Large intestine (tissue), 3 donors: ENCODE measurements around the gene NOD1. TPM values are rescaled to one million over a fixed set of nuclear protein-coding genes. Genes with fewer than 3 reads are reported as not detected.
A peak's percentile ranks its signal among the peaks of the same experiment; 100 is the strongest.

Experiments used
- DNase-seq, 2 donors: peaks; one replicate each; pipeline versions ENCODE4 v3.0.0 to v3.0.0-alpha.2; 2013
- H3K27ac ChIP-seq: one replicate; pipeline ENCODE4 v1.5.1; 2013; ENCODE audit warnings: low read length
- H3K27me3 ChIP-seq: 2 replicates; pipeline ENCODE4 v1.6.1; 2013; ENCODE audit warnings: low read length; ENCODE audit not compliant: control insufficient read depth, insufficient read depth
- H3K36me3 ChIP-seq: 2 replicates; pipeline ENCODE4 v1.6.1; 2013; ENCODE audit warnings: low read length; ENCODE audit not compliant: control insufficient read depth, insufficient read depth
- H3K4me1 ChIP-seq: one replicate; pipeline ENCODE4 v1.6.1; 2013; ENCODE audit warnings: low read length; ENCODE audit not compliant: control insufficient read depth, insufficient read depth
- H3K4me3 ChIP-seq: one replicate; pipeline ENCODE4 v1.5.1; 2013; ENCODE audit warnings: low read length
- H3K9me3 ChIP-seq: one replicate; pipeline ENCODE4 v1.6.1; 2013; ENCODE audit warnings: mild to moderate bottlenecking, low read depth, low read length, moderate library complexity; ENCODE audit not compliant: control insufficient read depth
- WGBS: methylation state at CpG from one replicate; pipeline ENCODE4 v1.1.5; 2013; ENCODE audit warnings: low lambda C conversion rate; ENCODE audit not compliant: insufficient coverage; 5-methylcytosine and 5-hydroxymethylcytosine counted together
- polyA plus RNA-seq: library from polyadenylated mRNA; unstranded; fragments of 120-200 nt; gene quantifications from one replicate; pipeline ENCODE4 v1.2.1, GENCODE V29; 2013

NOD1 gene
- polyA plus RNA-seq, 1 donor: 7.5 TPM

DNA sequence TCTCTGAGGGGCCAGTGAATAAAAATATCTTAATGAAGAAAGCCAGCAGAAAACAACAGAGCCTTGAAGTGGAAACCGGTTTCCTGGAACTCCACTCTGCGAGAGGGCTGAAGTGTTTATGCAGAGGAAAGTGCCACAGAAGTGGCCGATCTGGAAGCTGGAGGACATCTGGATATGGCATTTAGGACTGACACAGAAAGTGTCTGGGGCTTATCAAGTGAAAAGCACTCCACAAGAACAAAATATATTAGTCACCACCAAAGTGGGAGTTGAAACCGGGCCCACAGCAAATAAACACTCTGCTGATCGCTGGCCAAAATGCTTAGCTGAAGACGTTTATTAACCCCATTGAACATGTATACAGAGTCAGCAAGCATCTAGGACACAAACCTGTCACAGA lies 7.8 kb downstream of the NOD1 start:
- WGBS: 60% methylated on average over 1 of the region's 6 CpGs
- Histone ChIP-seq H3K9me3 (no peaks in the 10 kb centered on the region), H3K36me3 (no peaks in the 10 kb centered on the region), H3K27me3 (no peaks in the 10 kb centered on the region), H3K27ac (no peak overlapping the region), H3K4me3 (no peak overlapping the region), H3K4me1 (peaks cover 9% of the 10 kb centered on the region)
- peak; percentile 44 to 57 for DNase-seq

DNA sequence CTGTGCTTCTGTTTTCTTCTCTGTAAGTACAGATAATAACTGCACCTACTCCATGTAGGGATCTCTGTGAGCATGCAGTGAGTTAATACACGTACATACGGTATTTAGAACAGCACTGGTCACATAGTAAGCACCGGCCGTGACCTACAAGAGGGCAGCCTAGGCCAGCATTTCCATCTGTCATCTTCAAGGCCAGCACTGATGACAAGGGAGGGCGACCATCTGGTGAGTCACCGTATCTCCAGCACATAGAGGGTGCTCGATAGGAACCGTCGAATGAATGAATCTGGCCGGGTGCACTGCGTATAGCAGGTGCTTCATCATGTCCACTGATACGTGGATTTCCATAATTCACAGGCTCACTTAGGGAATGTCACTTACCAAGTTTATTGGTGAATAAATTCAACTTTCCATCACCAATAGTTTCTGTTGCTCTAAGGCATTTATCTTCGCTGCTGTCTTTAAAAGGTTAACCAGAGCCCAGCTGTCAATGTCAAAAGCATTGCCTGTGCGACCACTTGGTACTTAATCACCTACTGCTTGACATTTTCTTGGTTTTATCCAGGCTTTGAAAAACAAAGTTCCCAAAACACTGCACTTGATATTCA lies 8.3 kb downstream of the NOD1 start:
- H3K27me3 ChIP-seq: no peaks in the 10 kb centered on the region
- H3K4me1 ChIP-seq: peaks cover 9% of the 10 kb centered on the region
- no peak overlapping the region for H3K4me3 ChIP-seq
- no peak for DNase-seq
- H3K36me3 ChIP-seq: no peaks in the 10 kb centered on the region
- no CpG with 5 or more reads among the region's 14 CpGs for WGBS
- peak overlapping the region; percentile 41 for H3K27ac ChIP-seq
- H3K9me3 ChIP-seq: no peaks in the 10 kb centered on the region

DNA sequence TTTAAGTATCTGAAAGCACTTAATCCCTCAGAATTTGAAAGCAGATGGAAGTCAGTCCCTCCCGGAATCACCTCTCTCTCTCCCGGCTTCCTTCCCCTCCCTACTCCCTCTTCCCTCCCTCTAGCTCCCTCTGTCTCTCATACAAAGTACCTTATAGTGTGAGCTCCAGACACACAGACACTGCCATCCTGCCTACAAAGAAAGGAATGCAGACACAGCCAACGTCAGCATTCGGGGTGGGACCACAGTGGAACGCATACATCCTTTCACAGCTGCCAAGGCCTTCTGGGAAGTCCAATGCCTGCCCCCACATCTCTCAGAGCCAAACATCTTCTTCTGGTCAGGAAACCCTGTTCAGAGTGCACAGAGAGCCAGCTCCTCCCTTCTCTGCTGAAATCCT lies 9.3 kb downstream of the NOD1 start:
- H3K36me3 ChIP-seq: no peaks in the 10 kb centered on the region
- H3K27ac ChIP-seq: peak overlapping the region; percentile 41
- no peaks in the 10 kb centered on the region for H3K9me3 ChIP-seq
- peak; percentile 86 to 87 for DNase-seq
- no peak overlapping the region for H3K4me3 ChIP-seq
- H3K27me3 ChIP-seq: no peaks in the 10 kb centered on the region
- H3K4me1 ChIP-seq: peaks cover 9% of the 10 kb centered on the region
- WGBS: 20% methylated on average over 2 of the region's 5 CpGs

- Histone ChIP-seq H3K27me3 (no peaks in the 10 kb centered on the region), H3K4me1 (peaks cover 9% of the 10 kb centered on the region), H3K4me3 (no peak overlapping the region), H3K36me3 (no peaks in the 10 kb centered on the region), H3K27ac (peak overlapping the region; percentile 41), H3K9me3 (no peaks in the 10 kb centered on the region)
- DNase-seq: no peak
- no CpG with 5 or more reads among the region's 4 CpGs for WGBS
Measured at GRCh38 chr7:30468791-30469190, 9.8 kb downstream of the NOD1 start.

DNA sequence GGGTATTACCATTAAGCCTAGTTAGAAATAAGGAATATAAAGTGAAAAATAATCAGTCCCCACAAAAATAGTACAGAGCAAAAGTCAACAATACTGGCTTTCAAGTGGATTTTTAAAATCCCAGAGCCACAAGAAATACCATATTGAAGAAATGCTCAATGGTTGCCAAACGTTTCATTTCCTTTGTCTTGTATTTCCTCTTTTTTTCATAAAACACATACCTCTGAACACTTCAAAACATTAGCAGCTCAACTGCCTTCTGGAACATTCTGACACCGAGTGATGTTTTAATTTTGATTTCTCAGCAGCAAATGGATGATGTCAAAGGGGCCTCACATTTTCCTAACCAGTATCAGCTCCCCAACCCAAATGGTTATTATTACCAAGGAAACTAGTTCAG lies 10.5 kb downstream of the NOD1 start:
- 90% methylated on average over 1 of the region's 2 CpGs for WGBS
- Histone ChIP-seq H3K4me3 (no peak overlapping the region), H3K27me3 (no peaks in the 10 kb centered on the region), H3K9me3 (no peaks in the 10 kb centered on the region), H3K27ac (no peak overlapping the region), H3K36me3 (no peaks in the 10 kb centered on the region), H3K4me1 (peaks cover 9% of the 10 kb centered on the region)
- DNase-seq: no peak

GRCh38 chr7:30467271-30467670 lies 11.3 kb downstream of the NOD1 start:
- Histone ChIP-seq H3K4me1 (peaks cover 9% of the 10 kb centered on the region), H3K36me3 (no peaks in the 10 kb centered on the region), H3K27me3 (no peaks in the 10 kb centered on the region), H3K9me3 (no peaks in the 10 kb centered on the region), H3K27ac (no peak overlapping the region), H3K4me3 (no peak overlapping the region)
- no CpG with 5 or more reads among the region's 4 CpGs for WGBS
- DNase-seq: no peak

- no peaks in the 10 kb centered on the region for H3K36me3 ChIP-seq
- DNase-seq: no peak
- H3K4me3 ChIP-seq: no peak overlapping the region
- peaks cover 9% of the 10 kb centered on the region for H3K4me1 ChIP-seq
- no peak overlapping the region for H3K27ac ChIP-seq
- no CpG with 5 or more reads among the region's 4 CpGs for WGBS
- no peaks in the 10 kb centered on the region for H3K9me3 ChIP-seq
- no peaks in the 10 kb centered on the region for H3K27me3 ChIP-seq
Measured at GRCh38 chr7:30466266-30466665, 12.3 kb downstream of the NOD1 start.

DNA sequence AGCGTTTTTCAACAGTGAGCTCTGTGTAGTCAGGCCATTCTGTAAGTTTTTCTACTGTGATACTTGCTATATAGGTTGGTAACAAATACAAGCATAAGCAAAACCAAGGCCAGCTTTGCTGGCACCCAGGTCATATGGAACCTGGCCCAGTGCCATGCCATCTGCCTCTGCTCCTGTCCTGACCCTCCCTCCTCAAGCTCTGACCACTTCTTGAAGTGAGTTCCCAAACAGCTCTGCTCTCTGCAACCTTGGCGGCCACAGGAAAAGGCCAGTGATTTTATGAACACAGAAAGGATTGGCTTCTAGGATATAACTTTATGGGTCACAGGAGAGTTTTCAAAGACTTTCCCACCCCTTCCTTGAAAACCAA lies 12.8 kb downstream of the NOD1 start:
- H3K9me3 ChIP-seq: no peaks in the 10 kb centered on the region
- no peak for DNase-seq
- no peak overlapping the region for H3K27ac ChIP-seq
- no peaks in the 10 kb centered on the region for H3K27me3 ChIP-seq
- H3K4me1 ChIP-seq: peaks cover 9% of the 10 kb centered on the region
- no peaks in the 10 kb centered on the region for H3K36me3 ChIP-seq
- WGBS: no CpG with 5 or more reads among the region's 2 CpGs
- H3K4me3 ChIP-seq: no peak overlapping the region

DNA sequence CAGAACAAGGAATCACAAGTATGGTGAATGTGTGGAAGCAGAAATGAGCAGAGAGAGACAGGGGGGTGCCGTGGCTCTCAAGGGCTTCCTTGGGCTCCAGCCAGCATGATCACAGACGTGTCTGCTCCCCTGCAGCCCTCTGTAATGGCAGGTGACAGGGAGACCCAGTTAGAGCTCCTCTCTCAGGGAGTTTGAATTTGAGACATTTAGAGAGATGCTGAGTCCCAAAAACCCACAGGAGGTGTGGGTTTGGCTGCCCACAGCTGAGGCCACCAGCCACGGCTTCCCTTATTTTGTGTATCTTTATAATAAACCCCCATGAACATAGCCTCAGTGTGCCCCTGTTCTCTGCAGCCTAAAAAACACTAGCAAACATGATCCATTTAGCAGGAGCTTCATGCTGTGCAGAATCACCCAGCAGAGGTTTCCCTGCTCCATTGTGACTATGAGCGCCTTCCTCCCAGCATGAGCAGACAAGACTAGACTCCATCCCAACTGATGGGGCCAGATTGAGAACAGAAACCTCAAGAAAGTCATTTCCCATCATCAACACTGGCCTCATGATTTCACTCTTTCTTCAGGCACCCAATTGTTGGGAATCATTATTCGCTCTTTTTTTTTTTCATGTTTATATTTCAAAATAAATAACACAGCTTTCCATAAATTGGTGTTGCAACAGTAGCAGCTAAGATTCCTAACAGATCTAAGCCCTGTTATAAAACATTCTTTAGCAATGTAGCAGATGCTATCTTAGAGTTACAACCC lies 13.4 kb downstream of the NOD1 start:
- no peaks in the 10 kb centered on the region for H3K27me3 ChIP-seq
- peaks cover 15% of the 10 kb centered on the region for H3K4me1 ChIP-seq
- H3K36me3 ChIP-seq: no peaks in the 10 kb centered on the region
- no peak for DNase-seq
- 91% methylated on average over 1 of the region's 5 CpGs for WGBS
- no peak overlapping the region for H3K4me3 ChIP-seq
- no peak overlapping the region for H3K27ac ChIP-seq
- no peaks in the 10 kb centered on the region for H3K9me3 ChIP-seq

- Histone ChIP-seq H3K9me3 (no peaks in the 10 kb centered on the region), H3K27me3 (no peaks in the 10 kb centered on the region), H3K36me3 (no peaks in the 10 kb centered on the region), H3K27ac (no peak overlapping the region), H3K4me1 (peaks cover 13% of the 10 kb centered on the region), H3K4me3 (no peak overlapping the region)
- DNase-seq: no peak
- no CpG with 5 or more reads among the region's 5 CpGs for WGBS
Measured at GRCh38 chr7:30464231-30464671, 14.3 kb downstream of the NOD1 start.
